HCT116 (cell line): ENCODE measurements around the gene FKBP3. TPM values are rescaled to one million over a fixed set of nuclear protein-coding genes. Genes with fewer than 3 reads are reported as not detected.

Source experiments
- ATAC-seq: fragments of 200-7000 bp; cut with Tn5 transposase; 2 replicates; pipeline ENCODE4 v1.9.1; 2020; ENCODE audit warnings: mild to moderate bottlenecking, moderate library complexity
- BruUV-seq: library from RNA; stranded (reverse); fragments of 400-500 nt; replicated peaks from 2 replicates; lab custom pipeline; 2021; lab: Mats Ljungman, UMichigan
- CTCF ChIA-PET: fragments of 300-600 bp; sonication (Branson Sonifier 250); formaldehyde crosslinking; loops from one replicate; lab custom pipeline; 2021; ENCODE audit warnings: antibody characterized with exemption; lab: Charles Lee
- POLR2A ChIA-PET: fragments of 300-600, 350-600 bp; sonication (Branson Sonifier 250); formaldehyde crosslinking; loops from one replicate; lab custom pipeline; 2021; ENCODE audit warnings: antibody characterized with exemption; lab: Charles Lee
- RAD21 ChIA-PET, 2 experiments: fragments of 300-600 bp; sonication (Branson Sonifier 250); formaldehyde crosslinking; loops; one replicate each; lab custom pipeline; 2023; ENCODE audit warnings: low total read pairs in 2 of 2; ENCODE audit not compliant: uncharacterized antibody in 2 of 2, unreplicated experiment in 2 of 2, low non-redundant PET in 1 of 2; lab: Charles Lee
- DNase-seq: peaks from one replicate; pipeline ENCODE4 v3.0.0-alpha.2; 2010; ENCODE audit warnings: low read depth, low spot score
- H2AFZ ChIP-seq: fragments of 200-600 bp; shearing (Covaris generic), sonication (generic); 2 replicates; pipeline ENCODE4 v1.6.1; 2017; ENCODE audit warnings: low read depth, mixed run types, mixed read lengths, antibody characterized with exemption, low read length; ENCODE audit not compliant: poor library complexity, severe bottlenecking
- H3K27ac ChIP-seq: 2 replicates; pipeline ENCODE4 v1.5.1; 2012; ENCODE audit warnings: low read depth, low read length
- H3K27me3 ChIP-seq: fragments of 200-600 bp; sonication (generic); 2 replicates; pipeline ENCODE4 v1.6.1; 2016; ENCODE audit warnings: mixed run types, low read length, mixed read lengths; ENCODE audit not compliant: insufficient read depth
- H3K36me3 ChIP-seq, 2 experiments: fragments of 200-500 bp in 1 of 2; fragments of 200-600 bp in 1 of 2; sonication (Bioruptor generic) in 1 of 2; sonication (generic) in 1 of 2; 2 replicates each; pipeline versions ENCODE4 v1.5.1 to v1.6.1; 2014 to 2016; ENCODE audit warnings: low read length in 2 of 2, inconsistent platforms in 1 of 2, mixed read lengths in 1 of 2, mixed run types in 1 of 2; ENCODE audit not compliant: insufficient read depth in 2 of 2, control insufficient read depth in 1 of 2
- H3K4me1 ChIP-seq, 2 experiments: fragments of 200-600 bp in 1 of 2; sonication (generic) in 1 of 2; 2 replicates each; pipeline versions ENCODE4 v1.5.1 to v1.6.1; 2012 to 2017; ENCODE audit warnings: low read length in 2 of 2, inconsistent platforms in 1 of 2, mild to moderate bottlenecking in 1 of 2, mixed read lengths in 1 of 2, mixed run types in 1 of 2, moderate library complexity in 1 of 2; ENCODE audit not compliant: insufficient read depth in 2 of 2, control insufficient read depth in 1 of 2
- H3K4me2 ChIP-seq: fragments of 200-600 bp; sonication (generic); 2 replicates; pipeline ENCODE4 v1.6.1; 2017; ENCODE audit warnings: mixed run types, low read length, mixed read lengths
- H3K4me3 ChIP-seq, 2 experiments: fragments of 200-600 bp in 1 of 2; sonication (generic) in 1 of 2; replicated peaks in 1 of 2; 2 replicates each; pipeline ENCODE4 v1.5.1; 2011 to 2016; ENCODE audit warnings: low read length in 2 of 2, control low read depth in 1 of 2, low read depth in 1 of 2, mild to moderate bottlenecking in 1 of 2, mixed read lengths in 1 of 2, mixed run types in 1 of 2
- H3K79me2 ChIP-seq: fragments of 200-600 bp; sonication (generic); 2 replicates; pipeline ENCODE4 v1.6.1; 2017; ENCODE audit warnings: mild to moderate bottlenecking, mixed run types, low read length, moderate library complexity, mixed read lengths; ENCODE audit not compliant: insufficient read depth
- H3K9ac ChIP-seq: fragments of 200-600 bp; sonication (generic); 2 replicates; pipeline ENCODE4 v1.6.1; 2016; ENCODE audit warnings: low read length, mixed read lengths
- H3K9me2 ChIP-seq: fragments of 200-600 bp; sonication (generic), shearing (Covaris generic); 2 replicates; pipeline ENCODE4 v1.6.1; 2017; ENCODE audit warnings: mixed run types, mild to moderate bottlenecking, moderate library complexity; ENCODE audit not compliant: insufficient read depth
- H3K9me3 ChIP-seq, 2 experiments: fragments of 200-500 bp in 1 of 2; fragments of 200-600 bp in 1 of 2; sonication (Bioruptor generic) in 1 of 2; sonication (generic) in 1 of 2; 2 replicates each; pipeline ENCODE4 v1.6.1; 2014 to 2017; ENCODE audit warnings: low read length in 2 of 2, mixed read lengths in 2 of 2, inconsistent platforms in 1 of 2, low read depth in 1 of 2, mild to moderate bottlenecking in 1 of 2, mixed run types in 1 of 2, moderate library complexity in 1 of 2; ENCODE audit not compliant: control insufficient read depth in 1 of 2, insufficient read depth in 1 of 2
- H4K20me1 ChIP-seq: fragments of 200-600 bp; sonication (generic), shearing (Covaris generic); 2 replicates; pipeline ENCODE4 v1.6.1; 2017; ENCODE audit warnings: mixed run types, mild to moderate bottlenecking, moderate library complexity; ENCODE audit not compliant: insufficient read depth
- CTCF ChIP-seq, 3 experiments: fragments of 200-600 bp in 1 of 3; sonication (generic) in 1 of 3; IDR thresholded peaks in 2 of 3; conservative IDR thresholded peaks in 1 of 3; 2 replicates each; pipeline ENCODE4 v1.5.1; 2012 to 2017; ENCODE audit warnings: low read depth in 2 of 3, low read length in 2 of 3, antibody characterized with exemption in 1 of 3, borderline replicate concordance in 1 of 3, control low read depth in 1 of 3, mild to moderate bottlenecking in 1 of 3, mixed read lengths in 1 of 3, mixed run types in 1 of 3, moderate library complexity in 1 of 3; ENCODE audit not compliant: insufficient read depth in 1 of 3
- REST ChIP-seq: IDR thresholded peaks from 2 replicates; pipeline ENCODE4 v1.6.1; 2012; ENCODE audit warnings: low read depth
- intact Hi-C: fragments of 100-400 bp; cut with micrococcal nuclease; formaldehyde crosslinking; loops from 2 replicates; pipeline ENCODE4 v1.10.0; 2022
- total RNA-seq: library from RNA; stranded (reverse); gene quantifications from one replicate; pipeline ENCODE4 v1.2.1, GENCODE V29; 2021; ENCODE audit not compliant: unreplicated experiment

Gene FKBP3
- total RNA-seq, 1 experiment from 2014 or later, result 67.8 TPM

- ChIA-PET POLR2A (interaction anchor here (0.8 kb wide), 1 partner anchor 44 kb away, joined by 3 read pairs; no protein-coding TSS in a partner anchor), CTCF (no interaction called here), RAD21 (no interaction called here)
- H3K9me2 ChIP-seq, result no peaks in the 10 kb centered on the region
- ATAC-seq (no peak), DNase-seq (no peak)
- H3K27me3 ChIP-seq, result no peaks in the 10 kb centered on the region
- intact Hi-C loops, result no loop called here
- no peaks in the 10 kb centered on the region for H4K20me1 ChIP-seq
- no TSS peak for BruUV-seq
- H3K36me3 ChIP-seq, result no peaks in the 10 kb centered on the region
- peak overlapping the region; percentile 67 to 92 for H3K4me3 ChIP-seq
- peak overlapping the region; percentile 78 for H3K4me2 ChIP-seq
- peaks cover 78% of the 10 kb centered on the region for H3K79me2 ChIP-seq
- no peak overlapping the region for H2AFZ ChIP-seq
- H3K9me3 ChIP-seq, result no peaks in the 10 kb centered on the region
- H3K27ac ChIP-seq, result peak overlapping the region; percentile 66; the same call in 1 of the 2 replicates
- peak overlapping the region; percentile 71 for H3K9ac ChIP-seq
- no peak for TF ChIP-seq CTCF (IDR thresholded peaks at IDR 0.05 in 2 of 3, conservative IDR thresholded peaks at IDR 0.05 in 1 of 3; ENCODE audit: borderline replicate concordance in 1 of 3, insufficient read depth in 1 of 3, low read depth in 2 of 3, low read length in 2 of 3)
- TF ChIP-seq REST, result no peak
- H3K4me1 ChIP-seq, result peaks cover 9 to 21% of the 10 kb centered on the region in 2 experiments
These were observed 2.1 kb upstream of the FKBP3 start for GRCh38 chr14:45136399-45136798.
